Large intestine (tissue), 12 donors: ENCODE measurements around the gene PRUNE1. TPM values are rescaled to one million over a fixed set of nuclear protein-coding genes. Genes with fewer than 3 reads are reported as not detected.
A peak's percentile ranks its signal among the peaks of the same experiment; 100 is the strongest.

Experiments used
- DNase-seq, 2 donors: peaks; one replicate each; pipeline versions ENCODE4 v3.0.0 to v3.0.0-alpha.2; 2013
- H3K27ac ChIP-seq: one replicate; pipeline ENCODE4 v1.5.1; 2013; ENCODE audit warnings: low read length
- H3K27me3 ChIP-seq: 2 replicates; pipeline ENCODE4 v1.6.1; 2013; ENCODE audit warnings: low read length; ENCODE audit not compliant: control insufficient read depth, insufficient read depth
- H3K36me3 ChIP-seq: 2 replicates; pipeline ENCODE4 v1.6.1; 2013; ENCODE audit warnings: low read length; ENCODE audit not compliant: control insufficient read depth, insufficient read depth
- H3K4me1 ChIP-seq: one replicate; pipeline ENCODE4 v1.6.1; 2013; ENCODE audit warnings: low read length; ENCODE audit not compliant: control insufficient read depth, insufficient read depth
- H3K4me3 ChIP-seq: one replicate; pipeline ENCODE4 v1.5.1; 2013; ENCODE audit warnings: low read length
- H3K9me3 ChIP-seq: one replicate; pipeline ENCODE4 v1.6.1; 2013; ENCODE audit warnings: mild to moderate bottlenecking, low read depth, low read length, moderate library complexity; ENCODE audit not compliant: control insufficient read depth
- WGBS: methylation state at CpG from one replicate; pipeline ENCODE4 v1.1.5; 2013; ENCODE audit warnings: low lambda C conversion rate; ENCODE audit not compliant: insufficient coverage; 5-methylcytosine and 5-hydroxymethylcytosine counted together
- long read RNA-seq, 11 donors: transcript quantifications; one replicate each; lab custom pipeline, GENCODE V29; 2026
- polyA plus RNA-seq: library from polyadenylated mRNA; unstranded; fragments of 120-200 nt; gene quantifications from one replicate; pipeline ENCODE4 v1.2.1, GENCODE V29; 2013

PRUNE1 gene, protein sequence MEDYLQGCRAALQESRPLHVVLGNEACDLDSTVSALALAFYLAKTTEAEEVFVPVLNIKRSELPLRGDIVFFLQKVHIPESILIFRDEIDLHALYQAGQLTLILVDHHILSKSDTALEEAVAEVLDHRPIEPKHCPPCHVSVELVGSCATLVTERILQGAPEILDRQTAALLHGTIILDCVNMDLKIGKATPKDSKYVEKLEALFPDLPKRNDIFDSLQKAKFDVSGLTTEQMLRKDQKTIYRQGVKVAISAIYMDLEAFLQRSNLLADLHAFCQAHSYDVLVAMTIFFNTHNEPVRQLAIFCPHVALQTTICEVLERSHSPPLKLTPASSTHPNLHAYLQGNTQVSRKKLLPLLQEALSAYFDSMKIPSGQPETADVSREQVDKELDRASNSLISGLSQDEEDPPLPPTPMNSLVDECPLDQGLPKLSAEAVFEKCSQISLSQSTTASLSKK
- polyA plus RNA-seq, result 25.8 TPM
- long read RNA-seq, donor 1, partial matches to known transcripts, result 7 of 11 reads
- long read RNA-seq, donor 1, other reads (novel, unspliced or antisense), result 0 of 11 reads
- long read RNA-seq, donor 2, partial matches to known transcripts, result 0 of 5 reads
- long read RNA-seq, donor 2, other reads (novel, unspliced or antisense), result 0 of 5 reads
- long read RNA-seq, donor 3, result 0 reads
- long read RNA-seq, donor 4, partial matches to known transcripts, result 0 of 2 reads
- long read RNA-seq, donor 4, other reads (novel, unspliced or antisense), result 0 of 2 reads
- long read RNA-seq, donor 5, partial matches to known transcripts, result 0 of 1 reads
- long read RNA-seq, donor 5, other reads (novel, unspliced or antisense), result 0 of 1 reads
- long read RNA-seq, donor 6, partial matches to known transcripts, result 0 of 4 reads
- long read RNA-seq, donor 6, other reads (novel, unspliced or antisense), result 0 of 4 reads
- long read RNA-seq, donor 7, partial matches to known transcripts, result 11 of 13 reads
- long read RNA-seq, donor 7, other reads (novel, unspliced or antisense), result 0 of 13 reads
- long read RNA-seq, donor 8, partial matches to known transcripts, result 10 of 12 reads
- long read RNA-seq, donor 8, other reads (novel, unspliced or antisense), result 0 of 12 reads
- long read RNA-seq, donor 9, partial matches to known transcripts, result 0 of 3 reads
- long read RNA-seq, donor 9, other reads (novel, unspliced or antisense), result 0 of 3 reads
- long read RNA-seq, donor 10, partial matches to known transcripts, result 0 of 3 reads
- long read RNA-seq, donor 10, other reads (novel, unspliced or antisense), result 0 of 3 reads
- long read RNA-seq, donor 11, partial matches to known transcripts, result 0 of 2 reads
- long read RNA-seq, donor 11, other reads (novel, unspliced or antisense), result 0 of 2 reads

DNA sequence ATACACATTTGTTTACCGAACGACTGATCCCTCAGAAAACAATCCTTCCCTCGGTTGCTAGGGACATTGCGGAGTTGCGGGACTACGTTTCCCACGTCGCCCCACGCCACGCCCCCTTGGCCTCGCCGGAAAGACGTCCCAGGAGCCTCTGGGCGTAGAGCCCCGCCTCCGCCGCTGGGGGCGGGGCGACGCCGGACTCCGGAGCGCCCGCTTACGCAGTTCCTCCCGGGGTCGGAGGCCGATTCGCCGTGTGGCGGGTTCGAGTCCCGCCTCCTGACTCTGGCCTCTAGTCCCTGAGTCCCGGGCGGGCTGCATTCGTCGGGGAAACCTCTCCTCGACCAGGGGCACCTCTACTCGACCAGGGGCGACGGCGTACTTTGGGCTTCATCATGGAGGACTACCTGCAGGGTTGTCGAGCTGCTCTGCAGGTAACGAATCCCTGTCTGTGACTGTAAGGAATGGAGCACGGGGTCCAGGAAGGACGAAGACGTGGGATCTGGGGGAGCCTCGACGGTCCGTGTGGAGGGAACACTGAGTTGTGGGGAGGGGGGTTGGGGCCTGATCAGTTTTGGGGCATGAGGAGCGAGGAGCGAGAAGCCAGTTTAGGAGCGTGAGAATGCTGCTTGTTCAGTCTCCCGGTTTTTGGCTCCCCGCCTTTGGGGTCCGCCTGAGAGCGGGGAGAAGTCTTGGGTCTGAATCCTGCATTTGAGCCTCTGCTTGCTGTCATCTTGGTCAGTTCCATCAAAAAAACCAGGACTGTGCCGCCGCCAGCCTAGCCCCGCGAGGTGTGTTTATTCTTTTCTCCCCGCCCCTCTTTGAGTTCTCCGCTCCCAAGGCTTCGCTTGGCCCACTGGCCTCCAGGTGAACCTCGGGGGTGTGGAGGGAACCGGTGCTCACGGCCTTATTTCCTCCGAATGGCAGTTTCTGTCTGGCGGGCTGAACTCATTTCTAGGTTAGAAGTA lies at the start of gene PRUNE1:
TSS of gene PRUNE1 (plus strand) at position 206 of the 962 bp plus-strand sequence. CDS start at position 390, 184 bp downstream.
- no peaks in the 10 kb centered on the region for H3K9me3 ChIP-seq
- H3K27me3 ChIP-seq, result no peaks in the 10 kb centered on the region
- H3K36me3 ChIP-seq, result no peaks in the 10 kb centered on the region
- H3K4me3 ChIP-seq, result peak within 1 kb of the TSS; percentile 89
- H3K4me1 ChIP-seq, result peaks cover 46% of the 10 kb centered on the region
- 0% methylated on average over 1 of the region's 69 CpGs for WGBS
- DNase-seq, result peak; percentile 98 to 99
- H3K27ac ChIP-seq, result peak within 1 kb of the TSS; percentile 90

DNA sequence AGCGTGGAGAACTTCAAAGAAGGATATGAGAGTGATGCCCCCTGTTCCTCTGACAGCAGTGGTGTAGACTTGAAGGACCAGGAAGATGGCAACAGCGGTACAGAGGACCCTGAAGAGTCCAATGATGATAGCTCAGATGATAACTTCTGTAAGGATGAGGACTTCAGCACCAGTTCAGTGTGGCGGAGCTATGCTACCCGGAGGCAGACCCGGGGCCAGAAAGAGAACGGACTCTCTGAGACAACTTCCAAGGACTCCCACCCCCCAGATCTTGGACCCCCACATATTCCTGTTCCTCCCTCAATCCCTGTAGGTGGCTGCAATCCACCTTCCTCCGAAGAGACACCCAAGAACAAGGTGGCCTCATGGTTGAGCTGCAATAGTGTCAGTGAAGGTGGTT lies 47.6 kb upstream of the PRUNE1 start:
- peaks cover 78% of the 10 kb centered on the region for H3K36me3 ChIP-seq
- DNase-seq, result no peak
- no peaks in the 10 kb centered on the region for H3K9me3 ChIP-seq
- no peak overlapping the region for H3K4me3 ChIP-seq
- H3K27me3 ChIP-seq, result no peaks in the 10 kb centered on the region
- peaks cover 2% of the 10 kb centered on the region for H3K4me1 ChIP-seq
- no CpG with 5 or more reads among the region's 7 CpGs for WGBS
- H3K27ac ChIP-seq, result no peak overlapping the region

DNA sequence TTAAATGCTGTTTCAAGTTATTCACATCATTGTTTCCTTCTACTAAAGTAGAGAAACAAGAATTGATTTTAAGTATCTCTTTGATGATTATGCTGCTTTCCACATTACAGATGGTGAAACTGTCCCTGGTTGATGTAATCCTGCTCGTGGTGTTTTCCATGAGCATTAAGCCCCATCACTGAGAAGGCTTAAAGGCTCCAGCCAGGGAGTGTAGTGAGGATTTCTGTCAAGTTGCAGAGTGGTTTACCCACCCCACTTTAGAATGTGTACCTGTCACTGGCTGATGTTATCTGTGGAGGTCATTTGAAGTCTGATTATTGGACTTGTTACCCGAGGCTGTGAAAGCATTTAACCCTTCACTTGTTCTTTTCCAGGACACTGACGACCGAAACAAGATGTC lies 46.5 kb upstream of the PRUNE1 start:
- no CpG with 5 or more reads among the region's 4 CpGs for WGBS
- Histone ChIP-seq H3K27me3 (no peaks in the 10 kb centered on the region), H3K9me3 (no peaks in the 10 kb centered on the region), H3K4me1 (peaks cover 2% of the 10 kb centered on the region), H3K36me3 (peaks cover 85% of the 10 kb centered on the region), H3K27ac (no peak overlapping the region), H3K4me3 (no peak overlapping the region)
- no peak for DNase-seq

DNA sequence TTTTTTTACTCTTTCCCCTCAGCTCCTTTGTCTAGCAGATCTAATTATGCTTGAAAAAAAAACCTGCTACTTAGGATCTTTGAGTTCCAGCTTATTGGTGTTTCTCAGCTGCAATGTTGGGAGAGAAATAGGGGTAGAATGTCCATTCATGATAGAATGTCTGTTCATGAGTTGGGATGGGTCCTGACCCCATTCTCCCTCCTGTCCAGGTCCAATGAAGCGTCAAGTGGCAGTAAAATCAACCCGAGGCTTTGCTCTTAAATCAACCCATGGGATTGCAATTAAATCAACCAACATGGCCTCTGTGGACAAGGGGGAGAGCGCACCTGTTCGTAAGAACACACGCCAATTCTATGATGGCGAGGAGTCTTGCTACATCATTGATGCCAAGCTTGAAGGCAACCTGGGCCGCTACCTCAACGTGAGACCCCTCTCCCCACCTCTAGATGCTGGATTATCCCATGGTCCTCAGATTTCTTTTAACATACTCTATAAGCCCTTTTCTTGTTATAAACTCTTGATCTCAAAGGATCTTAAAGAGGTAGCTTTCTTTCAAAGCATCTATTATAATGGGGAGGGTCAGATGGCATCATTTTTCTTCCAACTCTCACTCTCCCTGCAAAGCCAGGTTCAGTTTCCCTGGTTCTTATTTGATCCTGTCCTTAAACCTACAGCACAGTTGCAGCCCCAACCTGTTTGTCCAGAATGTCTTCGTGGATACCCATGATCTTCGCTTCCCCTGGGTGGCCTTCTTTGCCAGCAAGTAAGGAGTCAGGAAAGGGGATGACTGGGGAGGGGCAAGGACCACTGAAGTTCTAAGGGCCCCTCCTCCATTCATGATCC lies 44.7 kb upstream of the PRUNE1 start:
- H3K9me3 ChIP-seq, result no peaks in the 10 kb centered on the region
- no peak overlapping the region for H3K27ac ChIP-seq
- no peak overlapping the region for H3K4me3 ChIP-seq
- H3K27me3 ChIP-seq, result no peaks in the 10 kb centered on the region
- no CpG with 5 or more reads among the region's 10 CpGs for WGBS
- no peak for DNase-seq
- peaks cover 89% of the 10 kb centered on the region for H3K36me3 ChIP-seq
- peaks cover 5% of the 10 kb centered on the region for H3K4me1 ChIP-seq

DNA sequence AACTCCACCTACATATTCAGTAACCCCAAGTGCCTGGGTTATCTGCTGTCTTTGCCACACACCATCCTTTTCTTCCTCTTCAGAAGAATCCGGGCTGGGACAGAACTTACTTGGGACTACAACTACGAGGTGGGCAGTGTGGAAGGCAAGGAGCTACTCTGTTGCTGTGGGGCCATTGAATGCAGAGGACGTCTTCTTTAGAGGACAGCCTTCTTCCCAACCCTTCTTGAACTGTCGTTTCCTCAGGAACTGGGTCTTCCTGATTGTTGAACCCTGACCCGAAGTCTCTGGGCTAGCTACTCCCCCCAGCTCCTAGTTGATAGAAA lies 44.1 kb upstream of the PRUNE1 start:
- Histone ChIP-seq H3K27me3 (no peaks in the 10 kb centered on the region), H3K27ac (no peak overlapping the region), H3K4me3 (no peak overlapping the region), H3K9me3 (no peaks in the 10 kb centered on the region), H3K4me1 (peaks cover 10% of the 10 kb centered on the region), H3K36me3 (peaks cover 94% of the 10 kb centered on the region)
- DNase-seq, result no peak
- WGBS, result no CpG with 5 or more reads among the region's 5 CpGs

DNA sequence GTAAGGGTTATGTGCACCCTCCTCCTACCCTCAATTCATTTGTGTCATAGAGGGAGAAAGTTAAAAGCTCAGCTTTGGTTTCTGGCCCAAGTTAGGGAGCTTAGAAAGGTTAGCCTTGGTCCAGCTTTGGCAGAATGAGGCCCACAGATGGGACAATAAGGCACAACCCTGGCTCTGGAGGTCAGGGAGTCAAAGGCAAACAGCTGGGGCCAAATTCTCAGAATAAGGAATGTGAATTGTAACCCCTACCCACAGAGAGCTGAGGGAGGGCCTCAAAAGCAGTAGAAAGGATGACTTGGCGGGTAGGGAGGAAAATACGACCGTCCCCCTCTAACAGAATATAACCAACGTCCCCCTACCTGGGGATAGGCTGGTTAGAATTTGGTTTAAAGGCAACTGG lies 42.6 kb upstream of the PRUNE1 start:
- no CpG with 5 or more reads among the region's 4 CpGs for WGBS
- Histone ChIP-seq H3K36me3 (peaks cover 87% of the 10 kb centered on the region), H3K4me3 (no peak overlapping the region), H3K4me1 (peaks cover 18% of the 10 kb centered on the region), H3K27ac (no peak overlapping the region), H3K9me3 (no peaks in the 10 kb centered on the region), H3K27me3 (no peaks in the 10 kb centered on the region)
- DNase-seq, result no peak

DNA sequence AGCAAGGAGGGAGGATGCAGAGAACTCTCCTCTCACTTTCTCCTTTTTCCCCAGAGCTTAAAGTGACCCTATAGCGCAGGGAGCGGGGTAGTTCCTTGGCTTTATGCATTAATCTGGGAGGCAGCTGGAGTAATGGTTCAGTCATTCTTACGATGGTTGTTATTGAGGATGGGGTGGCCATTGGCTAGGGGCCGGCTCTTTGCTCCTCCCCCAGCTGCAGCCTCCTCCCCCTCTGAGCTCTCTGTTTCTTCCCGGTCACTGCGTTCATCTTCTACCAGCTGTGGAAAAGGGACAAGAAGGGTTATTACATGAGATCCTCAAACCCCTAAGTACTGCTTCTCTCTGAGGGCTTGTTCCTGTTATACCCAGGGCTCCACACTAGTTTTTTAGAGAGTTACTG lies 42.2 kb upstream of the PRUNE1 start:
- no peak overlapping the region for H3K27ac ChIP-seq
- H3K27me3 ChIP-seq, result no peaks in the 10 kb centered on the region
- H3K4me3 ChIP-seq, result no peak overlapping the region
- H3K36me3 ChIP-seq, result peaks cover 83% of the 10 kb centered on the region
- no CpG with 5 or more reads among the region's 6 CpGs for WGBS
- H3K9me3 ChIP-seq, result no peaks in the 10 kb centered on the region
- peaks cover 22% of the 10 kb centered on the region for H3K4me1 ChIP-seq
- no peak for DNase-seq

DNA sequence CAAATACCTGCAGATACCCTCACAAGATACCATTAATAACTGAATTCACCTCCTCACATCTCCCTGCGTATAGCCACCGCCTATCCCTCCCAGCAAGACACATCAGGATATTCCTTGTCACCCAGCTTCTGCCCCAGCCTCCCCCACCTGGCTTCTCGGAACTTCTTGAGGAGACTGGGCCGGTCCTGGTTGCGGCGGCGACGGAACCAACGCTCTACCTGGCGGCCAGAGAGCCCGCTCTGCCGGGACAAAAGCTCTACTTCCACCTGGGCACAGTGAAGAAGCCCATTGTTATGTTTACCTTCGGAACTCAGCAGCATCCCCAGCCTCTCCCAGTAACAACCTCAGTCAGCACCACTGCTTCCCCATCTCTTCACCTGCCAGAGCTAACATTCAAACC lies 40.3 kb upstream of the PRUNE1 start:
- Histone ChIP-seq H3K9me3 (no peaks in the 10 kb centered on the region), H3K4me1 (peaks cover 36% of the 10 kb centered on the region), H3K4me3 (no peak overlapping the region), H3K36me3 (peaks cover 66% of the 10 kb centered on the region), H3K27me3 (no peaks in the 10 kb centered on the region), H3K27ac (no peak overlapping the region)
- WGBS, result no CpG with 5 or more reads among the region's 13 CpGs
- DNase-seq, result no peak

DNA sequence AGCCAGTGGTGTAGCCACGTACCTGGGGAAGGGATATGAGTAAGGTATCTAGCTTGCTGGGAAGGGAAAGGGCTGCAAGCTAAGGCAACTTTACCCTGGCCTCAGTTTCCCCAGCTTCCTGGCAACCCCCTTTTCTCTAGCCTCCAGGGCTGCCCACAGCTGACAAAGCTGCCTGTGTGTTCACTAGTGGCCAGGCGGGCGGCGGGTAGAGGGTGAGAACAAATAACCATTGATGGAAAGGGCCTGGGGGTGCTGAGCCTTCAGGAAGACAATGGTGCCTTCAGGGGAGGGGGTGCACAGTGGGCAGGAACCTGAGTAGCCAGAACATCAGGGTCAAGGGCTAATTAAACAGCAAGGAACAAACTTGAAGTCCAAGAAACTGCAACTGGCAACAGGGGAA lies 39.8 kb upstream of the PRUNE1 start:
- H3K4me3 ChIP-seq, result no peak overlapping the region
- H3K9me3 ChIP-seq, result no peaks in the 10 kb centered on the region
- H3K27ac ChIP-seq, result no peak overlapping the region
- no peak for DNase-seq
- H3K27me3 ChIP-seq, result no peaks in the 10 kb centered on the region
- no CpG with 5 or more reads among the region's 4 CpGs for WGBS
- H3K4me1 ChIP-seq, result peaks cover 41% of the 10 kb centered on the region
- H3K36me3 ChIP-seq, result peaks cover 60% of the 10 kb centered on the region
